NB4 (cell line): ENCODE data around the gene MTMR10.

Source experiments
- CTCF ChIP-seq: IDR thresholded peaks from one replicate; pipeline ENCODE4 v1.5.1; 2012; ENCODE audit warnings: low read depth, low read length
- POLR2A ChIP-seq: IDR thresholded peaks from 2 replicates; pipeline ENCODE4 v1.6.1; 2011; ENCODE audit warnings: mild to moderate bottlenecking; ENCODE audit not compliant: insufficient read length; ENCODE audit errors: extremely low read depth

- TF ChIP-seq CTCF (no peak), POLR2A (no peak)
These were observed 37.6 kb downstream of the MTMR10 start for GRCh38 chr15:30953731-30954378.
